NCI-H187 treated with DMSO at 0.1 percent for 48 hours (cell line): ENCODE measurements around the gene ZNF626.
"Not testable (repeated sequence)": the region's sequence is repeated elsewhere in the genome, so short reads cannot be mapped to it uniquely, and the experiment has no call there.

Experiments
- DNase-seq: peaks from one replicate; lab custom pipeline; 2025; lab: John Stamatoyannopoulos, UW

The ZNF626 gene

DNA sequence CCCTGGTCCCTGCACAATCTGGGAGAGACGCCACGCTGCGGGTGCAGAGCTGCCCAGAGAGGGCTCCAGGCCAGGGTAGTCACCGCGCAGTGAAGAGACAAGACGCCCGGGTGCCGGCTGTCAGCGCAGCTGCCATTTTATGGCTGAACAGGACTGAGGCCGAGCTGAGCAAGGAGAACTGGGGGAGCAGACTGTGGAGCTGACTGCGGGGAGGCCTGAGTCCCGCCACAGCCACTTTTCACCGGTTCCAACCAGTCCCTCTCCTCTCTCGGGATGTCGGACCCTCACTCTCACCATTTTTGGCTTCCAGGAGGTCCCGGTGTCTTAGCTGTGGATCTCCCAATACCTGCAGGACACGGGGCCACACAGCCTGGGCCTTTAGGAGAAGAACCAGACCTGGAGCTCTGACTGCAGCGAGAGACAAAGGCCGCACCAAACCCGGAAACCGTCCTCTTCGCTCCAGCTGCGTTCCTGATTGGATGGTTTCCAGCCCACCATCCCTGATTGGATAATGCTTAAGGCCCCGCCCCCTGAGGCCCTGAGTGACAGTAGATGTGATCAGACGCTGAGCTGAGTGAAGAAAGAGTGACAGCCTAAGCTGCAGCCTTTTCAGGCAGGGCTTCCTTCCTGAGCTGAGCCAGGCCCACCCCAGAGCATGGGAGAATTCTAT is at the start of gene ZNF626:
Gene ZNF626 (minus strand): TSS at position 422 of the 670 bp plus-strand sequence. CDS start 125 bp downstream, at position 297.
- peak; percentile 86 for DNase-seq

- no peak for DNase-seq
Observed at GRCh38 chr19:20669263-20669662, 7.9 kb upstream of the ZNF626 start.

DNA sequence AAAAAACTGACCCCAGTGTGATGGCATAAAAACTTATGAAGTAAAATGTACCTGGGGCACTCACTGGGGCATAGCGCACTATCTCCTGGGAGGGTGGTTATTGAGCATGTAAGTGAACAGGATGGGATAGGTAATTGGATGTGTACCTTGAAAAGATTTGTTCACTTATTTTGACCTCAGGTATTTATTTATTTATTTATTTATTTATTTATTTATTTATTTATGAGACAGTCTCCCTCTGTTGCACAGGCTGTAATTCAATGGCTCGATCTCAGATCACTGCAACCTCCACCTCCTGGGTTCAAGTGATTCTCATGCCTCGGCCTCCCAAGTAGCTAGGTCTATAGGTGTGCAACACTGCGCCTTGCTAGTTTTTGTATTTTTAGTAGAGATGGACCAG is 5.9 kb upstream of the ZNF626 start:
- DNase-seq: no peak

GRCh38 chr19:20664901-20665781 is 3.8 kb upstream of the ZNF626 start:
- DNase-seq: no peak

DNA sequence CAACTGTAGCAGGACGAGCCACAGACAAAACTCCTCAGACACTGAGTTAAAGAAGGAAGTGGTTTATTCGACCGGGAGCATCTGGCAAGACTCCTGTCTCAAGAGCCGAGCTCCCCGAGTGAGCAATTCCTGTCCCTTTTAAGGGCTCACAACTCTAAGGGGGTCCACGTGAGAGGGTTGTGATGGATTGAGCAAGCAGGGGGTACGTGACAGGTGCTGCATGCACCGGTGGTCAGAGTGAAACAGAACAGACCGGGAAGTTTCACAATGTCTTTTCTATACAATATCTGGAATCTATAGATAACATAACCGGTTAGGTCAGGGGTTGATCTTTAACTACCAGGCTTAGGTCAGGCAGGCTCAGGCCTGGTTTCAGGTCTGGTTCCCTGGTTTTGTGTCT is 3.1 kb upstream of the ZNF626 start:
- DNase-seq: not testable (repeated sequence)

GRCh38 chr19:20662421-20663105 is 1.2 kb upstream of the ZNF626 start:
- no peak for DNase-seq

- no peak for DNase-seq
Observed at GRCh38 chr19:20660473-20661140, 764 bp downstream of the ZNF626 start.

DNA sequence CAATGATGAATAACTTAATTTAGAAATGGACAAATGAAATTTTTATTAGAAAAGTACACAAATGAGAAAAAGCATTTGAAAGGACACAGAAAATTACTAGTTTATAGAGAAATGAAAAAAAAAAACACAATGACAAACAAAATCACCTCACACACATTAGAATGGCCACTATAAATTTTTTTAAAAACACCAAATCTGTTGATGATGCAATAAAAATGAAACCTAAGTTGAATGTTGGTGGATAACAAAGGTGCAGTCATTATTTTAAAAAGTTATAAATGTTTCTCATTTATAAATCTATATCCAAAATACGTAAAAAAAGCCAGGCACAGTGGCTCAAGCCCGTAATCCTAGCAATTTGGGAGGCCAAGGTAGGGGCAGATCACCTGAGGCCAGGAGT is 20.8 kb downstream of the ZNF626 start:
- no peak for DNase-seq

- no peak for DNase-seq
Observed at GRCh38 chr19:20640023-20640422, 21.3 kb downstream of the ZNF626 start.

DNA sequence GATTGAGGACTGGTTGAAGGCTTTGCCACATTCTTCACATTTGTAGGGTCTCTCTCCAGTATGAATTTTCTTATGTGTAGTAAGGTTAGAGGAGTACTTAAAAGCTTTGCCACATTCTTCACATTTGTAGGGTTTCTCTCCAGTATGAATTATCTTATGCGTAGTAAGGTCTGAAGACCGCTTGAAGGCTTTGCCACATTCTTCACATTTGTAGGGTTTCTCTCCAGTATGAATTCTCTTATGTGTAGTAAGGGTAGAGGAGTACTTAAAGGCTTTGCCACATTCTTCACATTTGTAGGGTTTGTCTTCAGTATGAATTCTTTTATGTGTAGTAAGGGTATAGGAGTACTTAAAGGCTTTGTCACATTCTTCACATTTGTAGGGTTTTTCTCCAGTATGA is 36.8 kb downstream of the ZNF626 start:
- not testable (repeated sequence) for DNase-seq

DNA sequence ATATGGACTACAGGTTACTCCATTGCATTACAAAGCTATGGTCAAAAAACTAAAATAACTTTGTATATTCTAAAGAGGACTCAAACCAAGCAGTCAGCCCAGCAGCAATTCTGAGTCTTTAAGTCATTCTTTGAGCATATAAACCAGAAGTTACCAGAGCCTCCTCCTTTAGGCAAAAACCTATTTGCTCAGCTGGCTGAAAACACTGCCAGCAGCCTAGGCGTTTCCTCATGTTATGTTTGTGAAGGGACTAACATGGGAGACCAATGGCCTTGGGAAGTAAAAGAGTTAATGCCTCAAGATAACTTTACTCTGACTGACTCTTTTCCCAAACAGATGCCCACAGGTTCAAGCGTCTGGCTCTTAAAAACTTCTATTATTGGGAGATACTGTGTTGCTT is 45.3 kb downstream of the ZNF626 start:
- no peak for DNase-seq

DNA sequence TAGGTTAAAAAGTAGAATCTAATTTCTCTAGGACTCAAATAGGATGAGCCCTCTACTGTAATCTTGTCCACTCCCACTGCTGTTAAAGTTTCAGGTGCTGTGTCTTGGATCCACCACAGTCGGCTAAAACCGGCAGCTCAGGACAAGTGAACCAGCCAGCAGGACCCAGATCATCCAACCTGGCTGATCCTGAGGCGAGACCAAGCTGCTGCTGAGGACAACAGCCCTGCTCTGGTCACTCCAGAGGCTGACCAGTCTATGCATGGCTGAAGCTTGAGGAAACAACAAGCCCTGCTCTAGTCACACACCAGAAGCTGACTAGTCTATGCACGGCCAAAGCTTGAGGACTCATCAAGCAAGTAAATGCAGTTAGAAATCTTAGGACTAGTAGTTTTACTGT is 46.4 kb downstream of the ZNF626 start:
- DNase-seq: not testable (repeated sequence)

GRCh38 chr19:20612711-20613316 is 48.6 kb downstream of the ZNF626 start:
- no peak for DNase-seq

DNA sequence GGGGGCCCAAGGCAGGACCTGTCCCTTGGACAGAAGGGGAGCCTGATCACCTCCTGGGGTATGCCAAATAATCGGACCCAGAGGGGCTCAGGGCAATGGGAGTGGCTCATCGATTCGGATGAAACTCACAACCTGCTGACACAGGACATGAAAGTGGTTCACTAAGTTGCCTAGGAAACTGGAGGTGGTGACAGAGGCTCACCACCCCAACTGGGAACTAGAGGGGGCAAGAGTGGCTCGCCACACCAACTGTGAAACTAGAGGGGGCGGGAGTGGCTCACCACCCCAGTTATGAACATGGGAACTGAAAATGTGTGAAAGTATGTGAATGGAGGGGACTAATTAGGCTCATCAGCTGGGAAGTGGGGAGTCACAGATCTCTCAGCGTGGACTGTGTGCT is 49.5 kb downstream of the ZNF626 start:
- DNase-seq: no peak

GRCh38 chr19:20607943-20608342 is 53.4 kb downstream of the ZNF626 start:
- DNase-seq: no peak
